ENCODE results near the gene STX18. TPM values are rescaled to one million over a fixed set of nuclear protein-coding genes. Genes with fewer than 3 reads are reported as not detected.

The STX18 gene
- total and polyA plus RNA-seq, 2 experiments from 2014 or later = 15.9 to 18.1 TPM

DNA sequence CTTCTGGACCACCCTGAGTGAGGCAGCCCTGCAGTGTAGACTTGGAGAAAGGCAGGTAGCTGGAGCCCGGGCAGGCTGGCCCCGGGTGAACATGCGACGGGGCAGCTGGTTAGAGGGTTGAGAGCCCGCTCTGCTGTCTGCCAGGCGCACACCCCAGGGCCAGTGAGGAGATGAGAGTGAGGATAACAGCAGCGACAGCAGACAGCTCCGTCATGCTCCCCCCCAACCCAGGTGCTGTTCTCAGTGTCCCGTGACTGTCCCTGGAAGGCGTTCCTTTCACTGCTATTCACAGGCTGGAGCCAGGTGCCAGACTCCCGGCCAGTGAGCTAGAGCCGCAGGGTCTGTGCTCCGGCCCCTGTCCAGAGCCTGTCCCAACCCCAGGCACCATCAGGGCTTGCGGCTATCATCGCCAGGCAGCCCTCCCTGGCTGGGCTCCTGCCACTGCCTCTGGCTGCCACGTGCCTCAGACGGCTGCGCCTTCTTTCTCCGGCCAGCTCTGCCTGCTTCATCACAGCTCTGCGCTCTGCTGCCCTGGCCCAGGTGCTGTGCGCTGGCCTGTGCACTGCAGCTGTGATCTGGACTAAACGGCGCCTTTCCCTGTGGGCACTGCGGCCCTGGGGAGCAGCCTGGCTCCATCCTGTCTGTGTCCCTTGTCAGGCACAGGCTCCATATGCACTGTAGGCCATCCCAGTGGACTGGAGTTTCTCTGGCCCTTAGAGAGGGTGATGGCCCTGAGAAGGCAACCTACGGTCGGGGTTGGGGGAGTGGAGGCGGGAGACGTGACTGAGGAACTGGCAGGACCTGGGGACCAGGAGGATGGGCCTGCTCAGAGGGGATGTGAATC is 135.2 kb downstream of the STX18 start:
- Histone ChIP-seq H3K4me1 (ENCODE audit: insufficient read depth) (no peaks in the 10 kb centered on the region), H3K27ac (ENCODE audit: low read depth) (no peak overlapping the region), H3K9me2 (ENCODE audit: insufficient read depth) (no peaks in the 10 kb centered on the region), H3K36me3 (ENCODE audit: insufficient read depth) (no peaks in the 10 kb centered on the region), H3K4me3 (no peak overlapping the region), H3K4me2 (no peak overlapping the region), H2AFZ (no peak overlapping the region), H3K79me2 (replicated peaks; ENCODE audit: insufficient read depth) (no peaks in the 10 kb centered on the region), H4K20me1 (replicated peaks; ENCODE audit: insufficient read depth) (no peaks in the 10 kb centered on the region), H3F3A (replicated peaks; ENCODE audit: low read depth) (no peaks in the 10 kb centered on the region), H3K27me3 (ENCODE audit: insufficient read depth) (no peaks in the 10 kb centered on the region)
- TF ChIP-seq, protein P1, sequence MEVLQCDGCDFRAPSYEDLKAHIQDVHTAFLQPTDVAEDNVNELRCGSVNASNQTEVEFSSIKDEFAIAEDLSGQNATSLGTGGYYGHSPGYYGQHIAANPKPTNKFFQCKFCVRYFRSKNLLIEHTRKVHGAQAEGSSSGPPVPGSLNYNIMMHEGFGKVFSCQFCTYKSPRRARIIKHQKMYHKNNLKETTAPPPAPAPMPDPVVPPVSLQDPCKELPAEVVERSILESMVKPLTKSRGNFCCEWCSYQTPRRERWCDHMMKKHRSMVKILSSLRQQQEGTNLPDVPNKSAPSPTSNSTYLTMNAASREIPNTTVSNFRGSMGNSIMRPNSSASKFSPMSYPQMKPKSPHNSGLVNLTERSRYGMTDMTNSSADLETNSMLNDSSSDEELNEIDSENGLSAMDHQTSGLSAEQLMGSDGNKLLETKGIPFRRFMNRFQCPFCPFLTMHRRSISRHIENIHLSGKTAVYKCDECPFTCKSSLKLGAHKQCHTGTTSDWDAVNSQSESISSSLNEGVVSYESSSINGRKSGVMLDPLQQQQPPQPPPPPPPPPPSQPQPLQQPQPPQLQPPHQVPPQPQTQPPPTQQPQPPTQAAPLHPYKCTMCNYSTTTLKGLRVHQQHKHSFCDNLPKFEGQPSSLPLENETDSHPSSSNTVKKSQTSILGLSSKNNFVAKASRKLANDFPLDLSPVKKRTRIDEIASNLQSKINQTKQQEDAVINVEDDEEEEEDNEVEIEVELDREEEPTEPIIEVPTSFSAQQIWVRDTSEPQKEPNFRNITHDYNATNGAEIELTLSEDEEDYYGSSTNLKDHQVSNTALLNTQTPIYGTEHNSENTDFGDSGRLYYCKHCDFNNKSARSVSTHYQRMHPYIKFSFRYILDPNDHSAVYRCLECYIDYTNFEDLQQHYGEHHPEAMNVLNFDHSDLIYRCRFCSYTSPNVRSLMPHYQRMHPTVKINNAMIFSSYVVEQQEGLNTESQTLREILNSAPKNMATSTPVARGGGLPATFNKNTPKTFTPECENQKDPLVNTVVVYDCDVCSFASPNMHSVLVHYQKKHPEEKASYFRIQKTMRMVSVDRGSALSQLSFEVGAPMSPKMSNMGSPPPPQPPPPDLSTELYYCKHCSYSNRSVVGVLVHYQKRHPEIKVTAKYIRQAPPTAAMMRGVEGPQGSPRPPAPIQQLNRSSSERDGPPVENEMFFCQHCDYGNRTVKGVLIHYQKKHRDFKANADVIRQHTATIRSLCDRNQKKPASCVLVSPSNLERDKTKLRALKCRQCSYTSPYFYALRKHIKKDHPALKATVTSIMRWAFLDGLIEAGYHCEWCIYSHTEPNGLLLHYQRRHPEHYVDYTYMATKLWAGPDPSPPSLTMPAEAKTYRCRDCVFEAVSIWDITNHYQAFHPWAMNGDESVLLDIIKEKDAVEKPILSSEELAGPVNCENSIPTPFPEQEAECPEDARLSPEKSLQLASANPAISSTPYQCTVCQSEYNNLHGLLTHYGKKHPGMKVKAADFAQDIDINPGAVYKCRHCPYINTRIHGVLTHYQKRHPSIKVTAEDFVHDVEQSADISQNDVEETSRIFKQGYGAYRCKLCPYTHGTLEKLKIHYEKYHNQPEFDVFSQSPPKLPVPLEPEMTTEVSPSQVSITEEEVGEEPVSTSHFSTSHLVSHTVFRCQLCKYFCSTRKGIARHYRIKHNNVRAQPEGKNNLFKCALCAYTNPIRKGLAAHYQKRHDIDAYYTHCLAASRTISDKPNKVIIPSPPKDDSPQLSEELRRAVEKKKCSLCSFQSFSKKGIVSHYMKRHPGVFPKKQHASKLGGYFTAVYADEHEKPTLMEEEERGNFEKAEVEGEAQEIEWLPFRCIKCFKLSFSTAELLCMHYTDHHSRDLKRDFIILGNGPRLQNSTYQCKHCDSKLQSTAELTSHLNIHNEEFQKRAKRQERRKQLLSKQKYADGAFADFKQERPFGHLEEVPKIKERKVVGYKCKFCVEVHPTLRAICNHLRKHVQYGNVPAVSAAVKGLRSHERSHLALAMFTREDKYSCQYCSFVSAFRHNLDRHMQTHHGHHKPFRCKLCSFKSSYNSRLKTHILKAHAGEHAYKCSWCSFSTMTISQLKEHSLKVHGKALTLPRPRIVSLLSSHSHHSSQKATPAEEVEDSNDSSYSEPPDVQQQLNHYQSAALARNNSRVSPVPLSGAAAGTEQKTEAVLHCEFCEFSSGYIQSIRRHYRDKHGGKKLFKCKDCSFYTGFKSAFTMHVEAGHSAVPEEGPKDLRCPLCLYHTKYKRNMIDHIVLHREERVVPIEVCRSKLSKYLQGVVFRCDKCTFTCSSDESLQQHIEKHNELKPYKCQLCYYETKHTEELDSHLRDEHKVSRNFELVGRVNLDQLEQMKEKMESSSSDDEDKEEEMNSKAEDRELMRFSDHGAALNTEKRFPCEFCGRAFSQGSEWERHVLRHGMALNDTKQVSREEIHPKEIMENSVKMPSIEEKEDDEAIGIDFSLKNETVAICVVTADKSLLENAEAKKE (CRISPR knock-in tag; IDR thresholded peaks at IDR 0.05) = no peak
- TF ChIP-seq EZH2phosphoT487 (IDR thresholded peaks at IDR 0.05; ENCODE audit: unreplicated experiment) (no peak), EZH2 (IDR thresholded peaks at IDR 0.05; ENCODE audit: low read depth, unreplicated experiment) (no peak), ZNF114 (CRISPR knock-in tag; IDR thresholded peaks at IDR 0.05) (no peak), ZNF331 (CRISPR knock-in tag; IDR thresholded peaks at IDR 0.05; ENCODE audit: low read depth) (no peak), POLR2AphosphoS5 (IDR thresholded peaks at IDR 0.05; ENCODE audit: low read depth) (no peak), JUNB (IDR thresholded peaks at IDR 0.05; ENCODE audit: unreplicated experiment) (no peak), STAT1 (IDR thresholded peaks at IDR 0.05; ENCODE audit: unreplicated experiment) (no peak), CREB1 (CRISPR knock-in tag; IDR thresholded peaks at IDR 0.05; ENCODE audit: low read depth) (no peak), NANOG (IDR thresholded peaks at IDR 0.05; ENCODE audit: borderline replicate concordance) (no peak)
- TF ChIP-seq, protein P2, sequence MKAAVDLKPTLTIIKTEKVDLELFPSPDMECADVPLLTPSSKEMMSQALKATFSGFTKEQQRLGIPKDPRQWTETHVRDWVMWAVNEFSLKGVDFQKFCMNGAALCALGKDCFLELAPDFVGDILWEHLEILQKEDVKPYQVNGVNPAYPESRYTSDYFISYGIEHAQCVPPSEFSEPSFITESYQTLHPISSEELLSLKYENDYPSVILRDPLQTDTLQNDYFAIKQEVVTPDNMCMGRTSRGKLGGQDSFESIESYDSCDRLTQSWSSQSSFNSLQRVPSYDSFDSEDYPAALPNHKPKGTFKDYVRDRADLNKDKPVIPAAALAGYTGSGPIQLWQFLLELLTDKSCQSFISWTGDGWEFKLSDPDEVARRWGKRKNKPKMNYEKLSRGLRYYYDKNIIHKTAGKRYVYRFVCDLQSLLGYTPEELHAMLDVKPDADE (IDR thresholded peaks at IDR 0.05) = no peak
- TF ChIP-seq, protein P3, sequence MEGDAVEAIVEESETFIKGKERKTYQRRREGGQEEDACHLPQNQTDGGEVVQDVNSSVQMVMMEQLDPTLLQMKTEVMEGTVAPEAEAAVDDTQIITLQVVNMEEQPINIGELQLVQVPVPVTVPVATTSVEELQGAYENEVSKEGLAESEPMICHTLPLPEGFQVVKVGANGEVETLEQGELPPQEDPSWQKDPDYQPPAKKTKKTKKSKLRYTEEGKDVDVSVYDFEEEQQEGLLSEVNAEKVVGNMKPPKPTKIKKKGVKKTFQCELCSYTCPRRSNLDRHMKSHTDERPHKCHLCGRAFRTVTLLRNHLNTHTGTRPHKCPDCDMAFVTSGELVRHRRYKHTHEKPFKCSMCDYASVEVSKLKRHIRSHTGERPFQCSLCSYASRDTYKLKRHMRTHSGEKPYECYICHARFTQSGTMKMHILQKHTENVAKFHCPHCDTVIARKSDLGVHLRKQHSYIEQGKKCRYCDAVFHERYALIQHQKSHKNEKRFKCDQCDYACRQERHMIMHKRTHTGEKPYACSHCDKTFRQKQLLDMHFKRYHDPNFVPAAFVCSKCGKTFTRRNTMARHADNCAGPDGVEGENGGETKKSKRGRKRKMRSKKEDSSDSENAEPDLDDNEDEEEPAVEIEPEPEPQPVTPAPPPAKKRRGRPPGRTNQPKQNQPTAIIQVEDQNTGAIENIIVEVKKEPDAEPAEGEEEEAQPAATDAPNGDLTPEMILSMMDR (conservative IDR thresholded peaks at IDR 0.05; ENCODE audit: low read depth in 2 of 2) = no peak
- TF ChIP-seq, protein P4, sequence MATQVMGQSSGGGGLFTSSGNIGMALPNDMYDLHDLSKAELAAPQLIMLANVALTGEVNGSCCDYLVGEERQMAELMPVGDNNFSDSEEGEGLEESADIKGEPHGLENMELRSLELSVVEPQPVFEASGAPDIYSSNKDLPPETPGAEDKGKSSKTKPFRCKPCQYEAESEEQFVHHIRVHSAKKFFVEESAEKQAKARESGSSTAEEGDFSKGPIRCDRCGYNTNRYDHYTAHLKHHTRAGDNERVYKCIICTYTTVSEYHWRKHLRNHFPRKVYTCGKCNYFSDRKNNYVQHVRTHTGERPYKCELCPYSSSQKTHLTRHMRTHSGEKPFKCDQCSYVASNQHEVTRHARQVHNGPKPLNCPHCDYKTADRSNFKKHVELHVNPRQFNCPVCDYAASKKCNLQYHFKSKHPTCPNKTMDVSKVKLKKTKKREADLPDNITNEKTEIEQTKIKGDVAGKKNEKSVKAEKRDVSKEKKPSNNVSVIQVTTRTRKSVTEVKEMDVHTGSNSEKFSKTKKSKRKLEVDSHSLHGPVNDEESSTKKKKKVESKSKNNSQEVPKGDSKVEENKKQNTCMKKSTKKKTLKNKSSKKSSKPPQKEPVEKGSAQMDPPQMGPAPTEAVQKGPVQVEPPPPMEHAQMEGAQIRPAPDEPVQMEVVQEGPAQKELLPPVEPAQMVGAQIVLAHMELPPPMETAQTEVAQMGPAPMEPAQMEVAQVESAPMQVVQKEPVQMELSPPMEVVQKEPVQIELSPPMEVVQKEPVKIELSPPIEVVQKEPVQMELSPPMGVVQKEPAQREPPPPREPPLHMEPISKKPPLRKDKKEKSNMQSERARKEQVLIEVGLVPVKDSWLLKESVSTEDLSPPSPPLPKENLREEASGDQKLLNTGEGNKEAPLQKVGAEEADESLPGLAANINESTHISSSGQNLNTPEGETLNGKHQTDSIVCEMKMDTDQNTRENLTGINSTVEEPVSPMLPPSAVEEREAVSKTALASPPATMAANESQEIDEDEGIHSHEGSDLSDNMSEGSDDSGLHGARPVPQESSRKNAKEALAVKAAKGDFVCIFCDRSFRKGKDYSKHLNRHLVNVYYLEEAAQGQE (IDR thresholded peaks at IDR 0.05; ENCODE audit: unreplicated experiment) = no peak
- no peaks in the 10 kb centered on the region for H3K9me3 Mint-ChIP-seq
- peaks cover 18% of the 10 kb centered on the region for H3K36me3 Mint-ChIP-seq (ENCODE audit: low read depth)
- DNase-seq (ENCODE audit: low spot score) = no peak
- H3K4me3 Mint-ChIP-seq = no peak overlapping the region
- peak; percentile 11; the same call in 2 of the 3 replicates for ATAC-seq
- peaks cover 15% of the 10 kb centered on the region for H3K4me1 Mint-ChIP-seq
- peaks cover 19% of the 10 kb centered on the region for H3K27me3 Mint-ChIP-seq (ENCODE audit: insufficient read depth, low read depth, poor library complexity)
- no peak overlapping the region for H3K27ac Mint-ChIP-seq
